HG03442 (cell line): ENCODE results near the gene ISG20.

Source experiments
- ATAC-seq: cut with Tn5 transposase; IDR thresholded peaks from one replicate; pipeline ENCODE4 v1.9.1; 2021; ENCODE audit warnings: mild to moderate bottlenecking, moderate library complexity; ENCODE audit not compliant: unreplicated experiment

ISG20 gene

DNA sequence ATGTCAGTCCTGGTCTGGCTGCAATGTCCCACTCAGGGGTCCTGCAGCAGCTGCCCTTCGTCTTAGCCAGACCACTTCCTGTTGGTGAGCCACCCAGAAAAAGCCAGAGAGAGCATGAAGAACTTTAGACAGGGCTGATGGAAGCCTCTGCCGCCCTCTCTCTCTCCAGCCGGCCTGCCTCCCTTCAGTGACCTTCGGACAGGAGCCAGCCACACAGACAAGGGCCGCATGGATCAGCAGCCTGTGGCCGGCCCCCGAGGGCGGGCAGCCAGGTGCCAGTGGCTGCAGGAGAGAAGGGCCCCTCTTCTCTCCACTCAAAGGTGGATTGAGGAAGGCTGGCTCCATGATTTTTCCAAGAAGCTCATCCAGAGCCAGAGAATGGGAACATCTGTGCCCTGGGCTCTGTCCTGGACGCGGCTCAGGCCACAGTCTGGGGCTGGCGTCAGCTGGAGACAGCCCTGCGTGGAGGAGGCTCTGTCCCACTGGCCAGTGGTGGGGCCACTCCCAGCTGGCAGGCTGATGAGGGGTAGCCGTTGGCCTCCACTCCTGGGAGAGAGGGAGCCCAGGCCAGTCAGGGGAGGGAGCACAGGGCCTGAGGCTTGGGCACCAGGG, 42.9 kb downstream of the ISG20 start:
- no peak for ATAC-seq

DNA sequence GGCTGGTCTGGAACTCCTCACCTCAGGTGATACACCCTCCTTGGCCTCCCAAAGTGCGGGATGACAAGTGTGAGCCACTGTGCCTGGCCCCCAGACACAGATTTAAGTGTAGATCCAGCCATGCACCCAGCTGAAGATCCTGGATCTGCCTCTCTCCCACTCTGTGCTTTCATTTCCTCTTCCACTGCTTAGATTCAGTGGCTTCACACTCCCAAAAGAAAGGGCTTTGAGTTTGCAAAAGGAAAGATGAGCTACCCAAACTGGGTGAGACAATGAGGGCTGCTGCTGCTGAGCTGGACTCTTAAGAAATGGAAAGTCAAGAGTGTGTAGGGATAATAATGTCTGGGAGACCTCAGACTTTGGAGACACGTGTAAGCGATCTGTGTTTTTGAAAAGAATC, 45.5 kb downstream of the ISG20 start:
- no peak for ATAC-seq

- ATAC-seq = no peak
Observed at GRCh38 chr15:88686166-88686565, 47.4 kb downstream of the ISG20 start.

DNA sequence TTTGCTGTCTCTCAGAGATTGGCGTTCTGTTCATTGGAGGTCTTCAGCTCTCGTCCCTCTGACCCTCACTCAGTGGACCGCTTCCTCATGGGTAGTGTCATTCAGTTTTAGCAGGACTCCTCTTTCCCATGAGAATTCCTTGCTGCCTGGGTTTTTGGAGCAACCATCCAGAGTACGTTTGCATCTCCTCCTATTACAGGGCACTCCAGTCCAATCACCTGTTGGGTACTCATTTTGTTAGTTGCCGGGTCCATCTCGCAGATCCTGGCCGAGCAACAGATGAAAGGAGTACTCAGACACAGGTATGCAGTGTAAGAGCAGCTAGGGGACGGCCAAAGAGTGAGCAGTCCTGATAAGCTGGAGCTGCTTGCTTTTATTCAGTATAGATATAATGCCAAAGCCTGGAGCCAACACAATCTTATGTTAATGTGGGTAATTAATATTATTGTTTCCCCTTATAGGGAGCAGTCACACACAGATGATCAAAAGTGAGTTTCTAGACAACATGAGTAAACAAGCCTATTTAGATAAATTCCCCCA, 49.6 kb downstream of the ISG20 start:
- ATAC-seq = no peak

- ATAC-seq = no peak
Observed at GRCh38 chr15:88690331-88690730, 51.5 kb downstream of the ISG20 start.

GRCh38 chr15:88693191-88693590, 54.4 kb downstream of the ISG20 start:
- ATAC-seq = no peak

DNA sequence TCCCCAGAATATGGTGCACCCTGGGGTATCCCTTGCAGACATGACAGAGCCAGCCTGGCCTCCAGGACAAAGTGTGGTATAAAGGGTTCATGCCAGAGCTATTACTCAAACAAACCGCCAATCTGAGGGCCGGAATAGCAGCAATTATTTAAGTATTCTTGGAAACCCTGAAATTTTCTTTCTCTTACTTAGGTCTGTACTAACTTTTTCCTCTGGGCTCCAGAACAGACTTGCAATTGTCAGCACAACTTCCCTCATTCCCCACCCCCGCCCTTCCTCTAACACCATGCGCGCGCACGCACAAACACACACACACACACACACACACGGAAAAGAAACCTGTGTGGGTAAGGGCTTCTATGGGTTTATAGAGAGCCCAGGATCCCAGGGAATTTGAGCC, 56.3 kb downstream of the ISG20 start:
- ATAC-seq = no peak

DNA sequence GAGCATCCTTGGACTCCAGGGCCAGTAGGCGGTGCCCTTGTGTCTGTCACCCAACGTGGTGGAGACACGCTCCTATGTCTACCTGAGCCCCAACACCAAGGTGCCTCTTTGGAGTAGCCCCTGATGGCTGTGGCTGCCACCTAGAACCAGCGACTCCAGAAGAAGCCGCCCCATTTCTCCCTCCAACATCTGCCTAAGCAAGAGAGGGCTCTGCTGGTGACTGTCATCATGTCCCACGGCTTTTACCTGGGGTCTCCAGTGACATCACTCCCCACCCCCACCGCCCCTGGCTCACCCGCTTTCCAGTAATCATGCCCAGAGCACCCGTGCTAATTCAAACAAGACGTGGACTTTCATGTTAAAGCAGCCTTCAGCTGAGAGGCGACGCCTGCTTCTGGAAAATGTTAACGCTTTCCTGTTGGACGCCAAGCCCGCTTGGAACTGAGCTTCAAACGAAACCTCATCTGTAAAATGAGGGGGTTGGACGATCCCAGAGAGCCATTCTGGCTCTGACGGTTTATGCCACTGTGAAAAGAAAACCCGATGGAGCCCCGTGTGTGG, 57.0 kb downstream of the ISG20 start:
- ATAC-seq = no peak

DNA sequence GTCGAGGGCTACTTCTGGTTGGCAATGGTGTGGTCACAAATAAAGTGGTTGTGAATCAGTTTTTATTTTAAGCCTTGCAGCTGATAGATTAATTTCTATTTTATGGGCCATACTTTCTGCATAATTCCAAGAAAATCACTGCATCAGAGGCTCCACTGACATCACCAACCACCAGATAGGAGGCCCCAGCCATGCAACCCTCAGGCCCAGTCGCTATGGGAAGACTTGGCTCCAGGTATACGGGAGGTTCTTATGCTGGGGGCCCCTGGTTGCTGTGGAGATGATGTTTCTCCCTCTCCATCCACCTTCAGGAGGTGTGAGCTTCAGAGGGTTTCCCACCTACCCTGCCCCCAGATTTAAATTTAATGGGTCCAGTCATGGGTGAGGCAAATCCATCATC, 57.4 kb downstream of the ISG20 start:
- no peak for ATAC-seq

- no peak for ATAC-seq
Observed at GRCh38 chr15:88697276-88697675, 58.5 kb downstream of the ISG20 start.

- ATAC-seq = no peak
Observed at GRCh38 chr15:88699861-88700260, 61.0 kb downstream of the ISG20 start.

DNA sequence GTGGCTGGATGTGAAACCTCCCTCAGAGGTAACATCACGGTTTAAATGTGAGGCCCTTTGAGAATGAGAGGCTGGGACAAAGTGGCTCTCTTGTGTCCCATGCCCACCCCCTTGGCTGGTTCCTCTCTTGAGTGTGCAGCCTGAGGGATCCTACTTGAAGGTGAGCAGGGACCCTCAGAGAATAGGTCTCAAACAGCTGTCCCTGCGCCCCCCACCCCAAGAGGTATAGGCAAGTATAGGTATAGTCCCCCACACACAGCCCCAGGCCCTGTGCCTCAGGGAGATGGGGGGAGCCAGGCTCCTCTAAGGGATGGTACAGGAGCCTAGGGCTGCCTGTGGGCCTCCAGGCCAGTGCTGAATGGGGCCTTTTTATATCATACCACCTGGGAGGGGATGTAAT, 61.9 kb downstream of the ISG20 start:
- no peak for ATAC-seq

DNA sequence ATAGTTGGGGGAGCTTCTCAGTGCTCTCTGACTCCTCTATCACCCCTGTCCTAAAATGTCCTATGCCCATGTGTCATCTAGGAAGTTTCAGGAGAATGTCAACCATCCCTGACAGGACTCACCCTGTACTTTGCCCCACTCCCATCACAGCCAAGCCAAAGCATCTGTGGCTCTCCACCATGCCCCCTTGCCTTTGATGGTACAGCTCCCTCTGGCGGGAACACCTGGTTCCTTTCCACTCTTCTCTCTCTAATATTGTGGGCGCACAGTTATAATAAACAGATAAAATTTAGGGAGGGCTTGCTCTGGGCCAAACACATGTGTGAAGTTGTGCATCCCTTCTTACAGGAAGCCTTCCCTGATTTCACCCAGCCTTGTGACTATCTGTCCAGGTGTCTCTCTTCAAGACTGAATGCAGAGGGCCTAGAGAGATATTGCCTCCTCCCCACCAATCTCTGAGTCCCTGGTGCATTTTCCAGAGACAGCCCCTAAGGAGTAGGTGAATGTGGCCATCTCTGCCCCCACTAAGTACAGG, 62.8 kb downstream of the ISG20 start:
- ATAC-seq = no peak

- no peak for ATAC-seq
Observed at GRCh38 chr15:88702983-88703382, 64.2 kb downstream of the ISG20 start.

DNA sequence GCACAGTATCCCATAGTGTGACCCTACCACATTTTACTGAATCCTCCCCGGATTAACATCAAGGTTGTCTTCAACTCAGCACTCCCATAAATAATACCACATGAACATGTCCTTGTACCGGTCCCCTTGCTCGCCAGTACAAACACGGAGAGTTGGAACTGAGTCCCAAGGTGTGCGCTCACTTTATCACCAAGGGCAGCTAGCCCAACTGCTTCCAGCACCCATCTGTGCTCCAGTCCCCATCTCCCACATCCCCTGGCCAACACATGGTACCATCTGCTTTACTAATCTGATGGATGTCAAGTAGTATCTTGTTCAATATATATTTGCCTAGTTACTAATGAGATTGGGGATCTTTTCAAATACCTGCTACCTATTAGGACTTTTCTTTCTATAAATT, 64.7 kb downstream of the ISG20 start:
- no peak for ATAC-seq

DNA sequence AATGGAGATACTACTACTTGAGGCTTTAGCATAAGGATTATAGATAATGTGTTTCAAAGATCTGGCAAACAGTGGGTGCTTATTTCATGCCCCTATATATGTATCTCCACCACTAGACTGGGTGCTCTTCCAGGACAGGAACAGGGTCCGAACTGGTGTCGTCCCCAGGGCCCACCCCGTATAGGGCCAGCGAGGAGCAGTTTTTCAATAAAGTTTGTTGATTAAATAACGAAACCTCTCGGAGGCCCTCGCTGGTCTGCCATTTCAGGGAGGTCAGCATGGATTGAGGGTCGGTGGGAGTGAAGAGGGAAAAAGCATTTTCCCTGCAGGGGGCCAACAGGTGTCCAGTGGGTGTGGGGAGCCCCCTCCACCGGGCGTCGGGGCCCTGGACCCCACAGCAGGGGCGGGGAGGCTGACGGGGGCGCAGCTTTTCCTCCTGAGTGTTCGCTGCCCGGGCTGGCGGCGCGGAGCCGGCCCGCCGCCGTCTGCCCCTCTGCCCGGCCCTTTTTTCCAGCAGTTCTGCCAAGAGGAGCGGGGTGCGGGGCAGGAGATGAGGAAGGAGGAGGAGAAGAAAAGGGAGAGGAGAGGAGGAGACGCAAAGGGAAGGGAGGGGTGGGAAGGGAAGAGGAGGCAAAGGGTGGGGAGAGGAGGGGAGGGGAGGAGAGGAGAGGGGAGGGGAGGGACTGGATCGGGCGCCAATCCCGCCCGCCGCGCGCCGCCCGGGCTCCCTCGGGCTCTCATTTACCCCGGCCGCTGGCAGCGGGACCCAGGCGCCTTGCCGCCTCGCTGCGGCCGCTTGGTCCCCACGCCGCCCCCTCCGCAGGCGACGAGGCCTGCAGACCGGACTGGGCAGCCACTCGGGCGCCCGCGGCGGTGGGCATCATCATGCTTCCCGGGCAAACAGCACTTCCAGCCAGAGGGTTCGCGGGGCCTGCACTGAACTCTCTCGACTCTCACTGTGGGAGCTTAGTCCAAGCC, 66.3 kb downstream of the ISG20 start:
- ATAC-seq = no peak

- ATAC-seq = no peak
Observed at GRCh38 chr15:88705769-88706165, 67.0 kb downstream of the ISG20 start.
